GM23248 (cell line): Measurements from ENCODE around the gene SNTG2. TPM values are rescaled to one million over a fixed set of nuclear protein-coding genes. Genes with fewer than 3 reads are reported as not detected.

Experiments
- DNase-seq: peaks from one replicate; pipeline ENCODE4 v3.0.0-alpha.2; 2015
- H2AFZ ChIP-seq: fragments of 200-600 bp; sonication (generic); 2 replicates; pipeline ENCODE4 v1.6.1; 2016; ENCODE audit warnings: antibody characterized with exemption
- H3F3A ChIP-seq: fragments of 200-600 bp; sonication (generic); 2 replicates; pipeline ENCODE4 v1.6.1; 2016; ENCODE audit warnings: mild to moderate bottlenecking, antibody characterized with exemption, mixed run types; ENCODE audit not compliant: insufficient read depth
- H3K27ac ChIP-seq: fragments of 200-600 bp; sonication (generic); 2 replicates; pipeline ENCODE4 v1.5.1; 2016; ENCODE audit warnings: mild to moderate bottlenecking
- H3K27me3 ChIP-seq: fragments of 200-600 bp; sonication (generic); replicated peaks from 2 replicates; pipeline ENCODE4 v1.6.1; 2016; ENCODE audit warnings: mild to moderate bottlenecking; ENCODE audit not compliant: insufficient read depth
- H3K36me3 ChIP-seq: fragments of 200-600 bp; sonication (generic); 2 replicates; pipeline ENCODE4 v1.6.1; 2016; ENCODE audit warnings: low read depth, mild to moderate bottlenecking
- H3K4me1 ChIP-seq: fragments of 200-600 bp; sonication (generic); 2 replicates; pipeline ENCODE4 v1.6.1; 2016; ENCODE audit warnings: mild to moderate bottlenecking; ENCODE audit not compliant: insufficient read depth
- H3K4me2 ChIP-seq: fragments of 200-600 bp; sonication (generic); one replicate; pipeline ENCODE4 v1.6.1; 2016; ENCODE audit warnings: mild to moderate bottlenecking; ENCODE audit not compliant: unreplicated experiment
- H3K4me3 ChIP-seq: fragments of 200-600 bp; sonication (generic); 2 replicates; pipeline ENCODE4 v1.5.1; 2016; ENCODE audit warnings: mild to moderate bottlenecking
- H3K79me2 ChIP-seq: fragments of 200-600 bp; sonication (generic); 2 replicates; pipeline ENCODE4 v1.6.1; 2016; ENCODE audit warnings: mild to moderate bottlenecking; ENCODE audit not compliant: insufficient read depth
- H3K9ac ChIP-seq: fragments of 200-600 bp; sonication (generic); 2 replicates; pipeline ENCODE4 v1.6.1; 2016; ENCODE audit warnings: mild to moderate bottlenecking
- H3K9me2 ChIP-seq: fragments of 200-600 bp; sonication (generic); 2 replicates; pipeline ENCODE4 v1.6.1; 2016; ENCODE audit warnings: mixed run types, mild to moderate bottlenecking, moderate library complexity; ENCODE audit not compliant: insufficient read depth
- H3K9me3 ChIP-seq: fragments of 200-600 bp; sonication (generic); one replicate; pipeline ENCODE4 v1.6.1; 2017; ENCODE audit warnings: low read depth
- H4K20me1 ChIP-seq: fragments of 200-600 bp; sonication (generic); 2 replicates; pipeline ENCODE4 v1.6.0; 2016; ENCODE audit not compliant: insufficient read depth
- EZH2 ChIP-seq: fragments of 200-600 bp; sonication (generic); IDR thresholded peaks from 2 replicates; pipeline ENCODE4 v1.6.1; 2018; ENCODE audit warnings: antibody characterized with exemption, mild to moderate bottlenecking; ENCODE audit not compliant: insufficient read depth, poor library complexity, severe bottlenecking
- EZH2phosphoT487 ChIP-seq: fragments of 200-600 bp; sonication (generic); IDR thresholded peaks from 2 replicates; pipeline ENCODE4 v1.6.1; 2018; ENCODE audit warnings: antibody characterized with exemption, moderate library complexity, mild to moderate bottlenecking, low read depth; ENCODE audit not compliant: insufficient read depth
- WGBS, 2 experiments: methylation state at CpG; one replicate each; pipeline ENCODE4 v1.1.6; 2015 to 2017; ENCODE audit warnings: low lambda C conversion rate in 2 of 2, low coverage in 1 of 2; ENCODE audit errors: missing lambda C conversion rate in 2 of 2; 5-methylcytosine and 5-hydroxymethylcytosine counted together
- in situ Hi-C: fragments of 300-500 bp; cut with MboI; formaldehyde crosslinking; loops from 2 replicates; pipeline ENCODE4 v1.15.0; 2020
- polyA plus RNA-seq: library from polyadenylated mRNA; unstranded; fragments of >200 nt; fragmentation: Nextera tagmentation; extraction: Ambion mirVana; gene quantifications from 2 replicates; pipeline ENCODE4 v1.2.1, GENCODE V29; 2016
- total RNA-seq: library from RNA; depleted of rRNA; stranded (reverse); fragments of >200 nt; shearing (Covaris generic); gene quantifications from 2 replicates; pipeline ENCODE4 v1.2.3, GENCODE V29; 2014

Gene SNTG2
- total and polyA plus RNA-seq, 2 experiments from 2014 or later = not detected

DNA sequence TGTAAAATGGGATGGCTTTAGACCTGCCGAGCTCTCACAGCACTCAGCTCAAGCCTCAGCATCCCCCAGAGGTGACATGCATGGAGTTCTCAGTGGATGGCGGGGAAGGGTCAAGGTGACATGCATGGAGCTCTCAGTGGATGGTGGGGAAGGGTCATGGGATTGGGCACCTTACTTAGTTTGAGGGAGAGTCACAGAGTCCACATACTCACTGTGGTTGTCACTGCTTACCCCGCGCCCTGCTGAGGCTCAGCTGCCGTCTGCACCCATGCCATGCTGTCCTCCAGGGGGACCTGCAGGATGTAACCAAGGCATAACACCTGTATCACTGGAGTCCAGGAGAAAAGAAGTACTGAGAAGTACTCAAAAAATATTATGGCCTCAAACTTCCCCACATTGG is 350.4 kb downstream of the SNTG2 start:
- Histone ChIP-seq H3K4me2 (no peak overlapping the region), H3K36me3 (no peaks in the 10 kb centered on the region), H3K9me3 (no peaks in the 10 kb centered on the region), H3F3A (no peaks in the 10 kb centered on the region), H3K9me2 (no peaks in the 10 kb centered on the region), H2AFZ (no peak overlapping the region), H3K9ac (no peak overlapping the region), H3K27ac (no peak overlapping the region), H3K4me3 (no peak overlapping the region), H3K4me1 (no peaks in the 10 kb centered on the region), H3K79me2 (no peaks in the 10 kb centered on the region), H4K20me1 (no peaks in the 10 kb centered on the region), H3K27me3 (no peaks in the 10 kb centered on the region)
- in situ Hi-C loops = no loop called here
- WGBS, 2 experiments = 56 to 62% methylated on average over 5 of the region's 5 CpGs
- no peak for DNase-seq
- TF ChIP-seq EZH2 (no peak), EZH2phosphoT487 (no peak)

DNA sequence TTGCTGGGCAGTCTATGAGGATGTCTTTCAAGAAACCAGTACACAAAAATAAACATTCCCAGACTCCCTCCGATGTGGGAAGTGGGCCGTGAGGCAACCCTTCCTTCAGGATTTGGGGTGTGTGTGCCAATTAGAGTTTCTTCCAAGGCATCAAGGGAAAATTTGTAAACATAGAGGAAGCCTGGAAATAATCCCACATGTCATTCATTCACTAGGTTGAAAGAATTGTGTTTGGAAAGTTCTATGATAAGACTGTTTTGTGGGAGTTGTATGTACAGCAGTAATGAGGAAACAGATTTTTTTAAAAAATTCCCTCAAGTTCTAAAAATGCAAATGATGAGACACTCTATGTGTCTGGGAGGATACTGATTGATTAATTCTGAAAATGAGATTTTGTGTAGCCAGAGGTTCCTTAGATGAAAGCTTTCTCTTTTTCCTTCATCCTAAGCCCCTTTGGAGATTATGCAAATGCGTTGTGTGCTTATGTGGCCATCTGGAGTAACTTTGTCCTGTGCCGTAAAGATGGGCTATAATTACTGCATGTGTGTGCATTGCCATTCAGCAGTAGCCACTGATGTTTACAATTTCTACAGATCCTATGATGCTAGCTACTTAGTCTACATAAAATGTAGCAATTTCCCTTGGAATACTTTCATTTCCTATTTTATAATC is 354.8 kb downstream of the SNTG2 start:
- no peak for DNase-seq
- no peak overlapping the region for H3K27ac ChIP-seq
- H3K9me3 ChIP-seq = no peaks in the 10 kb centered on the region
- H3K9me2 ChIP-seq = no peaks in the 10 kb centered on the region
- H3K4me2 ChIP-seq = no peak overlapping the region
- no peak overlapping the region for H2AFZ ChIP-seq
- 22 to 30% methylated on average over 4 of the region's 4 CpGs for WGBS, 2 experiments
- no peaks in the 10 kb centered on the region for H3K36me3 ChIP-seq
- TF ChIP-seq EZH2 (no peak), EZH2phosphoT487 (no peak)
- no peak overlapping the region for H3K4me3 ChIP-seq
- H3K9ac ChIP-seq = no peak overlapping the region
- H3K4me1 ChIP-seq = no peaks in the 10 kb centered on the region
- H4K20me1 ChIP-seq = no peaks in the 10 kb centered on the region
- no peaks in the 10 kb centered on the region for H3K79me2 ChIP-seq
- no peaks in the 10 kb centered on the region for H3F3A ChIP-seq
- in situ Hi-C loops = no loop called here
- H3K27me3 ChIP-seq = no peaks in the 10 kb centered on the region

- in situ Hi-C loops = no loop called here
- Histone ChIP-seq H3K27ac (no peak overlapping the region), H2AFZ (no peak overlapping the region), H3K4me3 (no peak overlapping the region), H3F3A (no peaks in the 10 kb centered on the region), H3K79me2 (no peaks in the 10 kb centered on the region), H3K4me2 (no peak overlapping the region), H4K20me1 (no peaks in the 10 kb centered on the region), H3K36me3 (no peaks in the 10 kb centered on the region), H3K9me3 (no peaks in the 10 kb centered on the region), H3K9me2 (no peaks in the 10 kb centered on the region), H3K9ac (no peak overlapping the region), H3K27me3 (no peaks in the 10 kb centered on the region), H3K4me1 (no peaks in the 10 kb centered on the region)
- no peak for DNase-seq
- WGBS, 2 experiments = 56 to 63% methylated on average over 12 to 13 of the region's 13 CpGs
- no peak for TF ChIP-seq EZH2phosphoT487
Observed at GRCh38 chr2:1306014-1306686, 355.5 kb downstream of the SNTG2 start.

GRCh38 chr2:1306687-1307516 is 356.3 kb downstream of the SNTG2 start:
- no peaks in the 10 kb centered on the region for H3K9me2 ChIP-seq
- no peak for DNase-seq
- in situ Hi-C loops = no loop called here
- 65 to 71% methylated on average over 16 to 17 of the region's 17 CpGs for WGBS, 2 experiments
- no peak overlapping the region for H3K4me3 ChIP-seq
- no peaks in the 10 kb centered on the region for H4K20me1 ChIP-seq
- no peaks in the 10 kb centered on the region for H3K79me2 ChIP-seq
- H2AFZ ChIP-seq = no peak overlapping the region
- TF ChIP-seq EZH2phosphoT487 (no peak), EZH2 (no peak)
- H3K4me2 ChIP-seq = no peak overlapping the region
- H3K36me3 ChIP-seq = no peaks in the 10 kb centered on the region
- H3K9me3 ChIP-seq = no peaks in the 10 kb centered on the region
- no peaks in the 10 kb centered on the region for H3K27me3 ChIP-seq
- H3K4me1 ChIP-seq = no peaks in the 10 kb centered on the region
- H3K27ac ChIP-seq = no peak overlapping the region
- H3K9ac ChIP-seq = no peak overlapping the region
- H3F3A ChIP-seq = no peaks in the 10 kb centered on the region
